ENCODE data around the gene FAM221A. TPM values are rescaled to one million over a fixed set of nuclear protein-coding genes. Genes with fewer than 3 reads are reported as not detected.

Gene FAM221A
- total RNA-seq, 1 donor from 2014 or later = 10.1 TPM

GRCh38 chr7:23658831-23659427 lies 21.1 kb upstream of the FAM221A start:
- Histone ChIP-seq H3K27ac (no peak overlapping the region), H3K9me3 (peaks cover 5 to 15% of the 10 kb centered on the region in 2 donors), H3K36me3 (no peaks in the 10 kb centered on the region), H3K27me3 (no peaks in the 10 kb centered on the region), H3K4me3 (no peak overlapping the region), H3K4me1 (no peaks in the 10 kb centered on the region)
- no peak for DNase-seq (ENCODE audit: low spot score in 2 of 2)
- intact Hi-C loops (cut with DNase I) = no loop called here
- TF ChIP-seq, protein P1, sequence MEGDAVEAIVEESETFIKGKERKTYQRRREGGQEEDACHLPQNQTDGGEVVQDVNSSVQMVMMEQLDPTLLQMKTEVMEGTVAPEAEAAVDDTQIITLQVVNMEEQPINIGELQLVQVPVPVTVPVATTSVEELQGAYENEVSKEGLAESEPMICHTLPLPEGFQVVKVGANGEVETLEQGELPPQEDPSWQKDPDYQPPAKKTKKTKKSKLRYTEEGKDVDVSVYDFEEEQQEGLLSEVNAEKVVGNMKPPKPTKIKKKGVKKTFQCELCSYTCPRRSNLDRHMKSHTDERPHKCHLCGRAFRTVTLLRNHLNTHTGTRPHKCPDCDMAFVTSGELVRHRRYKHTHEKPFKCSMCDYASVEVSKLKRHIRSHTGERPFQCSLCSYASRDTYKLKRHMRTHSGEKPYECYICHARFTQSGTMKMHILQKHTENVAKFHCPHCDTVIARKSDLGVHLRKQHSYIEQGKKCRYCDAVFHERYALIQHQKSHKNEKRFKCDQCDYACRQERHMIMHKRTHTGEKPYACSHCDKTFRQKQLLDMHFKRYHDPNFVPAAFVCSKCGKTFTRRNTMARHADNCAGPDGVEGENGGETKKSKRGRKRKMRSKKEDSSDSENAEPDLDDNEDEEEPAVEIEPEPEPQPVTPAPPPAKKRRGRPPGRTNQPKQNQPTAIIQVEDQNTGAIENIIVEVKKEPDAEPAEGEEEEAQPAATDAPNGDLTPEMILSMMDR (IDR thresholded peaks at IDR 0.05) = no peak

DNA sequence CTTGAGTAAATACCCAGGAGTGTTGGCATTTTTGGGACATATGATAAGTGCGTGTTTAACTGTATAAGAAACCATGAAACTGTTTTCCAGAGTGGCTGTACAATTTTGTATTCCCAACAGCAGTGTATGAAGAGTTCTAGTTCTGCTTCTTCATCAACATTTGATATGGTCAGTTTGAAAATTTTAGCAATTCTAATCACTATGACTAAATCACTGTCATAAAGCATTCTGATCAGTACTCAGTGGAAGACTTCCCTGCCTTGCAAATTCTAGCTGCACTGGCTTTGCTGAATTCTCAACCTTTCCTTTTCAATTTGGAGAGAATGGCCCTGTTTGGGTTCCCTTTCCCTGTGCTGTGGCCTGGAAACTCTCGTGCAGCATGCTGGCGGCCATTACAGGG lies 18.6 kb upstream of the FAM221A start:
- TF ChIP-seq, protein P1 (IDR thresholded peaks at IDR 0.05) = no peak
- Histone ChIP-seq H3K9me3 (peaks cover 0 to 5% of the 10 kb centered on the region in 2 donors), H3K36me3 (no peaks in the 10 kb centered on the region), H3K27ac (no peak overlapping the region), H3K4me1 (no peaks in the 10 kb centered on the region), H3K4me3 (no peak overlapping the region), H3K27me3 (no peaks in the 10 kb centered on the region)
- intact Hi-C loops (cut with DNase I) = no loop called here
- no peak for DNase-seq (ENCODE audit: low spot score in 2 of 2)

GRCh38 chr7:23662124-23662983 lies 17.6 kb upstream of the FAM221A start:
- Histone ChIP-seq H3K36me3 (no peaks in the 10 kb centered on the region), H3K27me3 (no peaks in the 10 kb centered on the region), H3K9me3 (peaks cover 0 to 5% of the 10 kb centered on the region in 2 donors), H3K4me3 (no peak overlapping the region), H3K4me1 (no peaks in the 10 kb centered on the region), H3K27ac (no peak overlapping the region)
- DNase-seq (ENCODE audit: low spot score in 2 of 2) = no peak
- intact Hi-C loops (cut with DNase I) = no loop called here
- TF ChIP-seq, protein P1 (IDR thresholded peaks at IDR 0.05) = no peak

DNA sequence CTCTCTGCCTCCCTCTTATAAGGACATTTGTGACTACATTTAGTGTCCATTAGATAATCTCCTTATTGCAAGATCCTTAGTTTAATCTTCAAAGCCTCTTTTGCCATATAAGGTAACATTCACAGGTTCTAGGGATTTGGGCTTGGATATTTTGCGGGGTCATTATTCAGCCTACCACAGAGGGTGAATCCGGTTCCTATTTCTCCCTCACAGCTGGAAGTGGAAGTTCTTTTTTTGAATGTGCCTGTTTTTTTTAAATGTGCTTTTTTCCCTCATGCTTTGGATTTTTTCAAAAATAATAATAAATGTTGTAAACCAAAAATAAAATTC lies 17.1 kb upstream of the FAM221A start:
- no peaks in the 10 kb centered on the region for H3K36me3 ChIP-seq
- H3K4me3 ChIP-seq = no peak overlapping the region
- TF ChIP-seq, protein P1 (IDR thresholded peaks at IDR 0.05) = no peak
- H3K27ac ChIP-seq = no peak overlapping the region
- intact Hi-C loops (cut with DNase I) = no loop called here
- H3K4me1 ChIP-seq = no peaks in the 10 kb centered on the region
- peaks cover 0 to 5% of the 10 kb centered on the region in 2 donors for H3K9me3 ChIP-seq
- no peak for DNase-seq (ENCODE audit: low spot score in 2 of 2)
- H3K27me3 ChIP-seq = no peaks in the 10 kb centered on the region

DNA sequence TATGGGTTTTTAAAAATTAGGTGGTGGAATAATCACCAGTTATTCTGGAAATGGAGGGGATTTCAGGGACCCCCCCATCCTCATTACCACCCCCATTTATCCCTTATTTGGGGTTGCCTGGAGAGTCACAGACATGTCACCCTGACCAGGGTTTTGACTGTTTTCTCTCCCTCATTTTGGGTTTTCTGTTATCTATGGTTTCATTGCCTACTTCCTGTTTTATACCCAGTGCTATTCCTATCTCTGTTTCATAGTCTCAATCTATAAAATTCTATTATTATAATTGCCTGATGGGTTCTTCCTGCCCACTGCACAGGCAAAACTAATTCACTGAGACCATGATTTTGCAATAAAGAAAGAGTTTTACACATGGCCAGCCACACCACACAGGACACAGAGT lies 15.9 kb upstream of the FAM221A start:
- intact Hi-C loops (cut with DNase I) = no loop called here
- H3K4me3 ChIP-seq = no peak overlapping the region
- TF ChIP-seq, protein P1 (IDR thresholded peaks at IDR 0.05) = no peak

More for the DNA sequence above, 15.9 kb upstream of the FAM221A start:
- no peaks in the 10 kb centered on the region for H3K27me3 ChIP-seq
- H3K9me3 ChIP-seq = peaks cover 0 to under 1% of the 10 kb centered on the region in 2 donors
- H3K36me3 ChIP-seq = no peaks in the 10 kb centered on the region
- no peak overlapping the region for H3K27ac ChIP-seq
- no peak for DNase-seq (ENCODE audit: low spot score in 2 of 2)
- no peaks in the 10 kb centered on the region for H3K4me1 ChIP-seq
